Retinal pigment epithelial cell (primary cell): Measurements from ENCODE around the gene NTSR2.

Experiments
- DNase-seq: peaks from one replicate; pipeline ENCODE4 v3.0.0-alpha.2; 2010; ENCODE audit warnings: low read depth
- H3K4me3 ChIP-seq: 2 replicates; pipeline ENCODE4 v1.5.1; 2011; ENCODE audit warnings: mild to moderate bottlenecking, low read length, control low read depth, moderate library complexity
- TF ChIP-seq, protein P1 (sequence below): conservative IDR thresholded peaks from 2 replicates; pipeline ENCODE4 v1.5.1; 2011; ENCODE audit warnings: low read depth, low read length, control low read depth, inconsistent platforms

NTSR2 gene

DNA sequence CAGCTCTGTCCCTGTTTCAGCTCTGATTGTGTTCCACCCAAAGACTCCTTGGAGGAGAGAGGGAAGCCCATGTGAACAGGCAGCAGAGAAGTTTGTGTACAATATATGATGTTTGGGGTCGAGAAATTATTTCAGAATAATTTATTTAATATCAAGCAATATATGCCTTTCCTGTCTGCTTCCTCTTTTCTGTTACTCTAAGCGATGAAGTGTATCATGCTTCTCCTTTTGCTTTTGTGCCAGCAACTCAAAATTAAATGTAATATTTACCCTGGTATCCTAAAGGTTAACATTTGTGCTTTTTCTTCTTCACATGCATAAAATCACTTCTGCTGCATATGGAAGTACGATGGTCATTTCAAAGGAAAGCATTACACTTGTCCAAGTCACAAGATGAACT is 2.4 kb upstream of the NTSR2 start:
- no peak overlapping the region for H3K4me3 ChIP-seq
- DNase-seq, result no peak
- TF ChIP-seq, protein P1, sequence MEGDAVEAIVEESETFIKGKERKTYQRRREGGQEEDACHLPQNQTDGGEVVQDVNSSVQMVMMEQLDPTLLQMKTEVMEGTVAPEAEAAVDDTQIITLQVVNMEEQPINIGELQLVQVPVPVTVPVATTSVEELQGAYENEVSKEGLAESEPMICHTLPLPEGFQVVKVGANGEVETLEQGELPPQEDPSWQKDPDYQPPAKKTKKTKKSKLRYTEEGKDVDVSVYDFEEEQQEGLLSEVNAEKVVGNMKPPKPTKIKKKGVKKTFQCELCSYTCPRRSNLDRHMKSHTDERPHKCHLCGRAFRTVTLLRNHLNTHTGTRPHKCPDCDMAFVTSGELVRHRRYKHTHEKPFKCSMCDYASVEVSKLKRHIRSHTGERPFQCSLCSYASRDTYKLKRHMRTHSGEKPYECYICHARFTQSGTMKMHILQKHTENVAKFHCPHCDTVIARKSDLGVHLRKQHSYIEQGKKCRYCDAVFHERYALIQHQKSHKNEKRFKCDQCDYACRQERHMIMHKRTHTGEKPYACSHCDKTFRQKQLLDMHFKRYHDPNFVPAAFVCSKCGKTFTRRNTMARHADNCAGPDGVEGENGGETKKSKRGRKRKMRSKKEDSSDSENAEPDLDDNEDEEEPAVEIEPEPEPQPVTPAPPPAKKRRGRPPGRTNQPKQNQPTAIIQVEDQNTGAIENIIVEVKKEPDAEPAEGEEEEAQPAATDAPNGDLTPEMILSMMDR, result no peak

DNA sequence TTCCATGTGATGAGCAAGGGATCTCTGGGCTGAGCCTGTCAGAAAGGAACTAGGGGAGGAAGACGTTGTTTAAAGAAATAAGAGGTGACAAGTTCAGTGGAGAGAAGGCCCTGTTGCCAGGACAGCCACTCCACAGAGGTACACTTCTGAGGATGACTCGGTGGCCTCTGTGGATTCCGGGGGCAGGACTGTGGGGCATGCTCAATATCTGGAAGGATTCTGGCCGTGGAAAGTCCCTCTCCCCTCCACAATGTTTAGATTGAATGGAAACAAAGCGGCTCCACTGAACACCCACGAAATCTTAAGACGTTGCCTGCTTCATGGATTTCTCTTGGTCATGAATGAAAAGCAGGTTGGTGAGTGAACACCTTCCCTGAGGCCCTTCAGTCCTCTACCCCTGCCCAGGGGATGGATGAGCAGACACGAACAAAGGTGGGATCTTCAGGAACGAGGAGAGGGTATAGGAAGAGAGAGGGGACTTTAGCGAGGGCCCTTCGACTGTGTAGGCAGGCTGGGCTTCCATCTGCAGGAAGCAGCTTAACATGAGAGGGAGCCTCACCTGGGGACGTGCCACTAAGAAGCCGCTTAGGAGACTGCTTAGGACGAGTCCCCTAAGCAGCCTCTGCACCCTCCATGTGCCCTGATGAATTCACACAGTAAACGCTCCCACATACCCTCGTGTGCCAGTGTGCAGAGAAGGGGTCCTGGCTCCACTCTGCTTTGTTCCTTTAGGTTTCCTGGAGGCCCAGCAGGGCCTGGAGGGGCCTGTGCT is 1.9 kb downstream of the NTSR2 start:
- no peak overlapping the region for H3K4me3 ChIP-seq
- no peak for DNase-seq
- TF ChIP-seq, protein P1, result no peak

DNA sequence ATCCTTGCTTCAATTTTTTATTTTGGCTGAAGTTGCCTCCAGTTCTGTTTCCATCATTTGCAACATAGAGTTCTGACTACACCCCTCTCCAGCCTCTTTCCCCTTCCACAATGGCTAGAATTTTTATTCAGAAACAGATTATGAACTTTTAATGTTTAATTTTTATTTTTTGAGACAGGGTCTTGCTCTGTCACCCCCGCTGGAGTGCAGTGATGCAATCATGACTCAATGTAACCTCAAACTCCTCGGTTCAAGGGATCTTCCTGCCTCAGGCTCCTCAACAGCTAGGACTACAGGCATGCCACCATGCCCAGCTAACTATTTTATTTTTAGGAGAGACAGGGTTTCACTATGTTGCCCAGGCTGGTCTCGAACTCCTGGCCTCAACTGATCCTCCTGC is 2.8 kb downstream of the NTSR2 start:
- DNase-seq, result no peak
- TF ChIP-seq, protein P1, result no peak
- H3K4me3 ChIP-seq, result no peak overlapping the region

DNA sequence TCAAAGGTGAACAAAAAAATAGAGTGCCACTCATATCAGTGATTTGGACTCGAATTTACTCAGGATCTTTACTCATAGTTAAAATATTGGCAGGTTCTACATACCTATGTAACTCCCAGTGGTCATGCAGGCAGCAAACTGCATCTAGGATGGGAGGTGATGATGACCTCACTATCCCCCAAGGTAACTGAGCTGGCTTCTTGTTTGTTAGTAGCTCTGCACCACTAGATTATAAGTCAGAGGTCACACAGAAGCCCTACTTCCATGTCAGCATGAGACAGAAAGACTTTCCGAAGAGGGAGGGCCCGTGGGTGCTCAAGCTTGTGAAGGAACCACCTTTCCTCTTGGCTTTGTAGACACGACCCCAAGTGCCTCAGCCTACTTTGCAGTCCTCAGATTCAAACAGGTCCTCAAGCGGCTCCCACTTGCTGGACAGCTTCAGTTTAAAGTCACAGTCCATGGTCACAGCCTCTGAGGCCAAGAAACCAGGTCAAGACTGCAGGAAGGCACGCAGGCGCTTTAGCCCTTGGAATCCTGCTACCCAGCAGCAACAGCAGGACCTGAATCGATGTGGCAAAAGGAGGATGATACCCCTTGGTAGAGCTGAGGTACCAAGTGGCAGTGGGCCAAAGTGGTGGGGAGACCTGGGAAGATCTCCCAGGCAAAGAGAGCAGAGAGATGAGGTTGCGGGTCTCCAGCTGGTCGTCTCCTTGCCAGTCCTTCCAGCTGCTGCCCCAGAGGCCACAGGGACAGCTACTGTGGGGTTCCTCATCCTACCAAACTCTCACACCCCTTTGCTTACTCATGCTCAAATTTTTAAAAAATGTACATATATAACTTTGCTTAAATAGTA is 4.3 kb downstream of the NTSR2 start:
- no peak overlapping the region for H3K4me3 ChIP-seq
- TF ChIP-seq, protein P1, result no peak
- DNase-seq, result no peak

DNA sequence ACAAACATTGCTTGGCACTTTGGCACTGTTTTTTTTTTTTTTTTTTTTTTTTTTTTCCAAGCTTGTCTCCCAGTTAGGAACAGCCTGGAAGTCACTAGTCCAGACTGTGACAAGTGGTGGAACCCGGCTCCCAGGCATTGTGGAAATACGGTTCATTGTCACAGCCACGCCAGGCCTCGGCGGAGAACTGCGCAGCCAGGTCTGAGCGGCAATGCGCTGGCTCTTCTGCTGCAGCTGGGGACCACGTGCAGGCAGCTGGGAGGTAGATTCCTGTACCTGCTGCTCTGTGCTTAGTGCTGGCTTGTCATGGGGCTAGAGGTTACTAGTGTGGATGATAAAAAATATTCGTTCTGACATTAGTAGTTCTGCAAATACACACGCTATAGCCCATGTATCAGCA is 5.0 kb downstream of the NTSR2 start:
- DNase-seq, result no peak
- TF ChIP-seq, protein P1, result no peak
- no peak overlapping the region for H3K4me3 ChIP-seq

DNA sequence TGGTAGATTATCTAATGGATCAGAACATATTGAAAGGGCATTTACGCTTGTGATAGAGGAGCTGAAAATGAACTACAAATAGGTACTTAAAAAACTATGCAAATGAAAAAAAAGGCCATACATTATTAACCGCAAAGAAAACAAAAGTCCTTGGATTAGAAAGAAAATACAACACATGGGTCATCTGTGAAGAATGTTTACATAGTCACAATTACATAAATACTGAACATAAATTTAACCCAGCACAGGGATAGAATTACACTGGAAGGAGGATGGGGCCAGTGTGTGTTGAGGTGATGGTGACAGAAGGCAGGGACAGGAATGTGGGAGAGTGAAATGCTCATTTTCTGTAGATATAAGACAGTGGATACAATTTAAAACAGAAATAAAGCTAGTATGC is 6.6 kb downstream of the NTSR2 start:
- H3K4me3 ChIP-seq, result no peak overlapping the region
- no peak for DNase-seq
- TF ChIP-seq, protein P1, result no peak
